ENCODE measurements around the gene TBPL1.

DNA sequence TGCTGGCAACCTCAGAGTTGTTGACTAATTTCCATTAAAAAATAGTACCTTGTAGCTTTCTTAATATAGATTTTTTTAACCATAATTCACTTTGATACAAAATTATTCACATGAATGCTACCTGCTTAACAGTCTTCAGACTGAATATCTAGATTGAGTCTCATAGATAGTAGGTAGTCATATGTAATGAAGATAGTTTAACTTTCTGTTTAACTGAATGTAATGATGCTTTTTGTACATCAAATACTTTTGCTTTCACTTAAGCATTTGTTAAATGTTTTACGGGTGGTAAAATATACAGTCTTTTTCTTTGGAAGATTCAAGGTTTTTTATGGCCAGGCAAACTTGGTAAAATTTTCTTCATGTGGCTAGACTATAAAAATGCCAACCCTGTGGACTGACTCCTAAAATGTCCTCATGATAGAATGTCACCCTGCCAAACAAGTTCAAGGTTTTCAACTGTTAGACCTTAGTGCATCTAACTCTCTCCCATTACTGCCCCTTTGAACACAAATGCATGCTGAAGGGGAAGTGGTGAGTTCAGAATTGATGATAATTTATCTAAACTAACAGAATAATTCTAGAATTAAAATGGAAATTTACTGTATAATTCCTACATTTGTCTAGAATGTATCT lies 16.4 kb downstream of the TBPL1 start:
- TF ChIP-seq, protein P1, sequence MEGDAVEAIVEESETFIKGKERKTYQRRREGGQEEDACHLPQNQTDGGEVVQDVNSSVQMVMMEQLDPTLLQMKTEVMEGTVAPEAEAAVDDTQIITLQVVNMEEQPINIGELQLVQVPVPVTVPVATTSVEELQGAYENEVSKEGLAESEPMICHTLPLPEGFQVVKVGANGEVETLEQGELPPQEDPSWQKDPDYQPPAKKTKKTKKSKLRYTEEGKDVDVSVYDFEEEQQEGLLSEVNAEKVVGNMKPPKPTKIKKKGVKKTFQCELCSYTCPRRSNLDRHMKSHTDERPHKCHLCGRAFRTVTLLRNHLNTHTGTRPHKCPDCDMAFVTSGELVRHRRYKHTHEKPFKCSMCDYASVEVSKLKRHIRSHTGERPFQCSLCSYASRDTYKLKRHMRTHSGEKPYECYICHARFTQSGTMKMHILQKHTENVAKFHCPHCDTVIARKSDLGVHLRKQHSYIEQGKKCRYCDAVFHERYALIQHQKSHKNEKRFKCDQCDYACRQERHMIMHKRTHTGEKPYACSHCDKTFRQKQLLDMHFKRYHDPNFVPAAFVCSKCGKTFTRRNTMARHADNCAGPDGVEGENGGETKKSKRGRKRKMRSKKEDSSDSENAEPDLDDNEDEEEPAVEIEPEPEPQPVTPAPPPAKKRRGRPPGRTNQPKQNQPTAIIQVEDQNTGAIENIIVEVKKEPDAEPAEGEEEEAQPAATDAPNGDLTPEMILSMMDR (IDR thresholded peaks at IDR 0.05) = no peak
- no peak for TF ChIP-seq ZFX (IDR thresholded peaks at IDR 0.05; ENCODE audit: borderline replicate concordance)
